Kidney capillary endothelial cell (primary cell): ENCODE results near the gene SMAD1.
"Not testable (repeated sequence)": the region's sequence is repeated elsewhere in the genome, so short reads cannot be mapped to it uniquely, and the experiment has no call there.

Experiments
- DNase-seq: peaks from one replicate; pipeline ENCODE4 v3.0.0-alpha.2; 2018; ENCODE audit warnings: low spot score

SMAD1 gene

GRCh38 chr4:145564540-145564939 is 82.9 kb downstream of the SMAD1 start:
- no peak for DNase-seq

- DNase-seq = no peak
These were observed 83.7 kb downstream of the SMAD1 start for GRCh38 chr4:145565328-145565727.

GRCh38 chr4:145566086-145566708 is 84.5 kb downstream of the SMAD1 start:
- DNase-seq = no peak

- DNase-seq = no peak
These were observed 85.1 kb downstream of the SMAD1 start for GRCh38 chr4:145566768-145567167.

GRCh38 chr4:145567516-145567915 is 85.9 kb downstream of the SMAD1 start:
- no peak for DNase-seq

- not testable (repeated sequence) for DNase-seq
These were observed 92.9 kb downstream of the SMAD1 start for GRCh38 chr4:145574546-145574945.

GRCh38 chr4:145580906-145581305 is 99.3 kb downstream of the SMAD1 start:
- no peak for DNase-seq

GRCh38 chr4:145583191-145584055 is 101.8 kb downstream of the SMAD1 start:
- no peak for DNase-seq

- no peak for DNase-seq
These were observed 105.6 kb downstream of the SMAD1 start for GRCh38 chr4:145587088-145587754.

GRCh38 chr4:145589381-145589780 is 107.7 kb downstream of the SMAD1 start:
- DNase-seq = not testable (repeated sequence)

GRCh38 chr4:145589916-145590702 is 108.5 kb downstream of the SMAD1 start:
- DNase-seq = no peak

GRCh38 chr4:145602129-145602760 is 120.6 kb downstream of the SMAD1 start:
- DNase-seq = no peak

GRCh38 chr4:145605941-145606340 is 124.3 kb downstream of the SMAD1 start:
- no peak for DNase-seq
